GM13977 (cell line): ENCODE measurements around the gene ZNF783.
"Not testable (repeated sequence)": the region's sequence is repeated elsewhere in the genome, so short reads cannot be mapped to it uniquely, and the experiment has no call there.

Source experiments
- DNase-seq: peaks from one replicate; pipeline ENCODE4 v3.0.0; 2012; ENCODE audit warnings: low spot score
- in situ Hi-C: fragments of 300-500 bp; cut with MboI; formaldehyde crosslinking; loops from one replicate; pipeline ENCODE4 v1.12.0; 2022; ENCODE audit warnings: low sequenced_read_pairs, low pct_unique_long_range_greater_than_20kb, mixed read lengths, inconsistent platforms; ENCODE audit not compliant: unreplicated experiment
- TF ChIP-seq, protein P1 (sequence below): IDR thresholded peaks from 2 replicates; pipeline ENCODE4 v1.5.1; 2012; ENCODE audit warnings: mild to moderate bottlenecking, control low read depth; ENCODE audit not compliant: insufficient read depth; ENCODE audit errors: extremely low read depth, missing control alignments

ZNF783 gene

GRCh38 chr7:149240637-149241036 lies 21.4 kb upstream of the ZNF783 start:
- in situ Hi-C loops: no loop called here
- TF ChIP-seq, protein P1, sequence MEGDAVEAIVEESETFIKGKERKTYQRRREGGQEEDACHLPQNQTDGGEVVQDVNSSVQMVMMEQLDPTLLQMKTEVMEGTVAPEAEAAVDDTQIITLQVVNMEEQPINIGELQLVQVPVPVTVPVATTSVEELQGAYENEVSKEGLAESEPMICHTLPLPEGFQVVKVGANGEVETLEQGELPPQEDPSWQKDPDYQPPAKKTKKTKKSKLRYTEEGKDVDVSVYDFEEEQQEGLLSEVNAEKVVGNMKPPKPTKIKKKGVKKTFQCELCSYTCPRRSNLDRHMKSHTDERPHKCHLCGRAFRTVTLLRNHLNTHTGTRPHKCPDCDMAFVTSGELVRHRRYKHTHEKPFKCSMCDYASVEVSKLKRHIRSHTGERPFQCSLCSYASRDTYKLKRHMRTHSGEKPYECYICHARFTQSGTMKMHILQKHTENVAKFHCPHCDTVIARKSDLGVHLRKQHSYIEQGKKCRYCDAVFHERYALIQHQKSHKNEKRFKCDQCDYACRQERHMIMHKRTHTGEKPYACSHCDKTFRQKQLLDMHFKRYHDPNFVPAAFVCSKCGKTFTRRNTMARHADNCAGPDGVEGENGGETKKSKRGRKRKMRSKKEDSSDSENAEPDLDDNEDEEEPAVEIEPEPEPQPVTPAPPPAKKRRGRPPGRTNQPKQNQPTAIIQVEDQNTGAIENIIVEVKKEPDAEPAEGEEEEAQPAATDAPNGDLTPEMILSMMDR: no peak
- no peak for DNase-seq

GRCh38 chr7:149241696-149242095 lies 20.3 kb upstream of the ZNF783 start:
- TF ChIP-seq, protein P1: no peak
- no peak for DNase-seq
- in situ Hi-C loops: no loop called here

GRCh38 chr7:149245244-149245643 lies 16.8 kb upstream of the ZNF783 start:
- in situ Hi-C loops: no loop called here
- no peak for DNase-seq
- TF ChIP-seq, protein P1: no peak

- in situ Hi-C loops: no loop called here
- TF ChIP-seq, protein P1: no peak
- DNase-seq: no peak
Observed at GRCh38 chr7:149245744-149246143, 16.3 kb upstream of the ZNF783 start.

- TF ChIP-seq, protein P1: no peak
Observed at GRCh38 chr7:149248777-149249176, 13.2 kb upstream of the ZNF783 start.

DNA sequence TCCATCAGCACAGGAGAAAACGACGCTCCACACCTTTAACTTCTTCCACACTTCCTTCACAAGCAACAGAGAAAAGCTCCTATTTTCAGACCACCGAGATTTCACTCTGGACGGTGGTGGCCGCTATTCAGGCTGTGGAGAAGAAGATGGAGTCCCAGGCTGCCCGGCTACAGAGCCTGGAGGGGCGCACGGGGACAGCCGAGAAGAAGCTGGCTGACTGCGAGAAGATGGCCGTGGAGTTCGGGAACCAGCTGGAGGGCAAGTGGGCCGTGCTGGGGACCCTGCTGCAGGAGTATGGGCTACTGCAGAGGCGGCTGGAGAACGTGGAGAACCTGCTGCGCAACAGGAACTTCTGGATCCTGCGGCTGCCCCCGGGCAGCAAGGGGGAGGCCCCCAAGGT lies 11.8 kb upstream of the ZNF783 start:
- DNase-seq, in situ Hi-C loops: not testable (repeated sequence)

More at GRCh38 chr7:149248777-149249176, 13.2 kb upstream of the ZNF783 start:
- DNase-seq: no peak
- in situ Hi-C loops: no loop called here

GRCh38 chr7:149251518-149251917 lies 10.5 kb upstream of the ZNF783 start:
- in situ Hi-C loops, DNase-seq: not testable (repeated sequence)

GRCh38 chr7:149252378-149252777 lies 9.6 kb upstream of the ZNF783 start:
- no peak for DNase-seq
- TF ChIP-seq, protein P1: no peak
- in situ Hi-C loops: no loop called here
